Activated naive CD4-positive, alpha-beta T cell treated with anti-CD3 and anti-CD28 coated beads for 36 hours (primary cell): Measurements from ENCODE around the gene CUEDC1. TPM values are rescaled to one million over a fixed set of nuclear protein-coding genes. Genes with fewer than 3 reads are reported as not detected.

ENCODE experiments used
- CTCF ChIA-PET: fragments of 350-600 bp; sonication (Branson Sonifier 250); formaldehyde crosslinking; loops from one replicate; lab custom pipeline; 2021; ENCODE audit warnings: antibody characterized with exemption; lab: Charles Lee
- DNase-seq: peaks from one replicate; pipeline ENCODE4 v3.0.0-alpha.2; 2020
- H3K27ac Mint-ChIP-seq: one replicate; pipeline ENCODE4 v1.8.0; 2021; ENCODE audit warnings: mild to moderate bottlenecking, mixed read lengths
- H3K27me3 Mint-ChIP-seq: one replicate; pipeline ENCODE4 v1.8.0; 2021; ENCODE audit warnings: low read depth, mixed read lengths
- H3K36me3 Mint-ChIP-seq: one replicate; pipeline ENCODE4 v1.8.0; 2021; ENCODE audit warnings: low read depth, mixed read lengths
- H3K4me1 Mint-ChIP-seq: one replicate; pipeline ENCODE4 v1.8.0; 2021; ENCODE audit warnings: low read depth, mixed read lengths
- H3K4me3 Mint-ChIP-seq: one replicate; pipeline ENCODE4 v1.8.0; 2021; ENCODE audit warnings: mild to moderate bottlenecking, moderate library complexity, mixed read lengths
- H3K9me3 Mint-ChIP-seq: one replicate; pipeline ENCODE4 v1.8.0; 2021; ENCODE audit warnings: mixed read lengths
- intact Hi-C: fragments of 100-400 bp; cut with micrococcal nuclease; formaldehyde crosslinking; loops from one replicate; pipeline ENCODE4 v1.15.1; 2023
- total RNA-seq, 2 experiments: library from RNA; stranded (reverse); gene quantifications; one replicate each; pipeline ENCODE4 v1.2.3, GENCODE V29; 2021

Gene CUEDC1
- total RNA-seq, 2 experiments from 2014 or later, result 0.47 to 0.69 TPM

DNA sequence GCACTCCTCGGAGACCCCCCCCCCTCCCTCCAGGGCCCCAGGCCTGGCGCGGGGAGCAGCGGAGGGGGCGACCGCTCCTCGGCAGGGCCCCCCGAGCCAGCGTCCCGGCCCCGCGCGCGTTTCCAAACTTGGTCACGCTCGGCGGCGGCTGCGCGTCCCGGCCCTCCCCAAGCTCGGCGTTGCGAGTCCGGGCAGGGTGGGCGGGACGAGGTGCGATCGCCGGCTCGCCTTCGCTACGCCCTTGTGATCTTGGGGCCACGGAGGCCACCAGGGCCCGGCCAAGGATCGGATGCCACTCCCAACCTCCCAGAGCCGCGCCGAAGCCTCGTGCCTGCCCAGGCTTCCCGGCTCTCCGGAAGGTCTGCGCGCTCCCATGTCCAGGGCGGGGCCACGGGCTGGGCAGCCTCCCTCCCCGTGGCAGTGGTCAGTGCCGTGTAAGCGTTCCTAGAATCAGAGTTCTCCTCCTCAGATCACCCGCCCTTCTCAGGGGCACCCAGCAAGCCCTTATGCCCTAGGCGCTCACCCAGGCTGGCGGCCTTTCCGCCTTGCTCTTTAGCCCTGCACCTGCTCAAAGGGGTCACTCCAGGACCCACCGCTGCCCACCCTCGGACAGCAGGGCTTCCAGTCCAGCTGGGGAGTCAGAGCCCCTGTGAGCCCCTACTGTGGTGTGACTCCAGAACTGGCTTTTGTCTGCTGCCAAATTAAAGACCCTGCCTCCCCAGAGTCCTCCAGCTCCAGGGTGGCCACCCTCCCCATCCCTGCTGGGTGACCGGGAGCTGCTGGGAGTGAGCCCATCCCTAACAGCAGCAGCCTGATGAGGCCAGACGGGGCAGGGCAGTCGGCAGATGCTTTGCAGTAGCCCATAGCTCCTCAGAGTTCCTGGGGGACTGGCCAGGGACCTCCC is 93.2 kb downstream of the CUEDC1 start:
- Mint-ChIP-seq H3K27me3 (peaks cover 7% of the 10 kb centered on the region), H3K27ac (no peak overlapping the region), H3K4me3 (peak overlapping the region; percentile 21), H3K9me3 (no peaks in the 10 kb centered on the region), H3K36me3 (no peaks in the 10 kb centered on the region), H3K4me1 (peaks cover 8% of the 10 kb centered on the region)
- CTCF ChIA-PET, result interaction anchor here (0.6 to 4.8 kb wide), 8 partner anchors 11 to 339 kb away, joined by 3 to 16 read pairs (median 3); no protein-coding TSS in a partner anchor
- intact Hi-C loops, result no loop called here
- no peak for DNase-seq

DNA sequence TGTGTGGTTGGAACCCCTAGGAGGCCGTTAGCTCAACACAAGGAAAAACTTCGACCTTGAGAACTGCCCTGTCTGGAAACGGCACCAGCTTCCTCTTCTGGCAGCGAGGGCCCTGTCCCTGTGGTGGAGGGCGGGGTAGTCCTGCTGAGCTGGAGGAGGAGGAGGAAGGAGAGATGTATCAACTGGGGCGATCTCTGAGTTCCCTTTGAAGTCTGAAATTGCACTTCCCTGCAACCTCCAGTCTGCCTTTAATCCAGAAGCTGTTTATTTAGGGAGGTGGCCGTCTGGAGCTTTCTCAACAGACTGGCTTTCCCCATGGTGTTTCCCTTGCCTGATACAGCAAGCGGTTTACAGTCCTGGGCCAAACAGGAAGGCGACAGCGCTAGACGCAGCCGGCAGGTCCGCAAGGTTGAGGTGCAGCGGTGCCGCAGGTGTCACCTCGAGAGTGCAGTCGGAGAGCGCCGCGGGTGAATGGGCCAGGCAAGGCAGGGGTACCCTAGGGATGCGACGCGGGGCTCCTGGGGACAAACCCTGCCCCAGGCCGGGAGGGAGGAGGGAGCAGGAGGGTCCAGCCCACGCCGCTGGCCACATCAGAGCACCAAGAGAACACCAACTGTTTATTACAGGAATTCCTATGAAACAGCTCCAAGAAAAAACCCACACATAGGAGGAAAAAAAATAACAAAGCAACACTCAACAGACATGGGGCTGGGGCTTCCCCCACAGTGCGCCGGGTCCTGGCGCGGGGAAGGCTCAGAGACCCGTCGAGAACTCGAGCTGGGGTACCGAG is 94.0 kb downstream of the CUEDC1 start:
- CTCF ChIA-PET, result interaction anchor here (0.6 to 5.0 kb wide), 17 partner anchors 8 to 598 kb away, joined by 3 to 46 read pairs (median 13); partner anchors contain the start of gene MRPS23
- Mint-ChIP-seq H3K36me3 (no peaks in the 10 kb centered on the region), H3K9me3 (no peaks in the 10 kb centered on the region), H3K27me3 (peaks cover 7% of the 10 kb centered on the region), H3K4me3 (peak overlapping the region; percentile 65), H3K27ac (no peak overlapping the region), H3K4me1 (peaks cover 8% of the 10 kb centered on the region)
- intact Hi-C loops, result no loop called here
- DNase-seq, result peak; percentile 51

DNA sequence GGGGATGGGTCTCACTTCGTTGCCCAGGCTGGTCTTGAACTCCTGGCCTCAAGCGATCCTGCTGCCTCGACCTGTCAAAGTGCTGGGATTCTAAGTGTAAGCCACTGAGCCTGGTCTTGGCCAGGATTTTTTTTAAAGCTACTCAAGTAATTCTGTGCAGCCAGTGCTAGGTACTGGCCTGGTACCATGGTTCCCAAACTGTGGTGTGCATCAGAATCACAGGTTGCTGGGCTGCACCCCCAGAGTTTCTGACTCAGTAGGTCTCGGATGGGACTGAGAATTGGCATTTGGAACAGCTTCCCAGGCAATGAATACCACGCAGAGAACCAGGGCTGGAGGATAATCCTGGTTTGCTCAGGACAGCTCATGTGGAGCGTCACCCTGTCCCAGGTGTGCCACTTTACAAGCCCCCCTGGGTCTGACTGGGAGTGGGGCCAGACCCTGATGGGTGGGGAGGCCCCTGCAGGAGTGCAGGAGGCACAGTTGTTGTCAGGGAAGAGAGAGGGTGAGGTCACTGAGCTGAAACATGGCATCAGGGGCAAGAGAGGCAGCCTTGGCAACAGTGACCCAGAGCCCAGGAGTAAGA is 94.7 kb downstream of the CUEDC1 start:
- intact Hi-C loops, result no loop called here
- Mint-ChIP-seq H3K36me3 (no peaks in the 10 kb centered on the region), H3K27ac (no peak overlapping the region)

DNA sequence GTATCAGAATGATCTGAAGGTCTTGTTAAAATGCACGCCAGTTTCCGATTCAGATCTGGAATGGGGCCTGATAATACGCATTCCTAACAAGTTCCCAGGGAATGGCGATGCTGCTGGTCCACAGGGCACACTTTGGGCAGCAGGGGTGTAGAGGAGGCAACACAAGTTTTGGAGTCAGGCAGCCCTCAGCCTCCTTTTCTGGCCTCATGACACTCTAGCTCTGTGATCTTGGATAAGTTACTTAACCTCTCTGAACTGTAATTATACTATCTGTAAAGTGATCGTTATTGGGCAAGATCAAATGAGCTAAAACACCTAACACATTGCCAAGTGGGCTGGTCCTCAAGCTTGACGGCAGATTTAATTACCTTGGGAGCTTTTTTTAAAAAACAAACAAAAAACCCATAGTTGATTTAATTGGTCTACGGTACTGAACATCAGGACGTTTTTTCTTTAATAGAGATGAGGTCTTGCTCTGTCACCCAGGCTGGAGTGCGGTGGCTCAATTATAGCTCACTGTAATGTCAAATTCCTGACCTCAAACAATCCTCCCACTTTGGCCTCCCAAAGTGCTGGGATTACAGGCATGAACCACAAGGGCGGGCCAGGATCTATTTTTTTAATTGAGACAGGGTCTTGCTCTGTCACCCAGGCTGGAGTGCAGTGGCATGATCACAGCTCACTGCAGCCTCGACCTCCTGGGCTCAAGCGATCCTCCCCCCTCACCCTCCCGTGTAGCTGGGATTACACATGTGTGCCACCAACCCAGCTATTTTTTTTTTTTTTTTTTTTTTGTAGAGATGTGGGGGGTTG is 95.4 kb downstream of the CUEDC1 start:
- H3K4me1 Mint-ChIP-seq, result peaks cover 8% of the 10 kb centered on the region
- H3K27ac Mint-ChIP-seq, result no peak overlapping the region
- no peaks in the 10 kb centered on the region for H3K36me3 Mint-ChIP-seq
- no peaks in the 10 kb centered on the region for H3K9me3 Mint-ChIP-seq
- H3K27me3 Mint-ChIP-seq, result peaks cover 7% of the 10 kb centered on the region
- intact Hi-C loops, result loop anchor here (2.0 kb wide), 1 partner anchor 313 kb away; no protein-coding TSS in a partner anchor
- CTCF ChIA-PET, result interaction anchor here (0.6 to 5.0 kb wide), 19 partner anchors 9 to 727 kb away, joined by 3 to 46 read pairs (median 13); partner anchors contain the start of gene MRPS23
- no peak overlapping the region for H3K4me3 Mint-ChIP-seq
- DNase-seq, result no peak

More for the DNA sequence above, 94.7 kb downstream of the CUEDC1 start:
- CTCF ChIA-PET, result interaction anchor here (0.7 to 5.0 kb wide), 17 partner anchors 8 to 312 kb away, joined by 3 to 46 read pairs (median 13); partner anchors contain the start of gene MRPS23
- Mint-ChIP-seq H3K27me3 (peaks cover 7% of the 10 kb centered on the region), H3K9me3 (no peaks in the 10 kb centered on the region), H3K4me1 (peaks cover 8% of the 10 kb centered on the region), H3K4me3 (peak overlapping the region; percentile 65)
- no peak for DNase-seq

DNA sequence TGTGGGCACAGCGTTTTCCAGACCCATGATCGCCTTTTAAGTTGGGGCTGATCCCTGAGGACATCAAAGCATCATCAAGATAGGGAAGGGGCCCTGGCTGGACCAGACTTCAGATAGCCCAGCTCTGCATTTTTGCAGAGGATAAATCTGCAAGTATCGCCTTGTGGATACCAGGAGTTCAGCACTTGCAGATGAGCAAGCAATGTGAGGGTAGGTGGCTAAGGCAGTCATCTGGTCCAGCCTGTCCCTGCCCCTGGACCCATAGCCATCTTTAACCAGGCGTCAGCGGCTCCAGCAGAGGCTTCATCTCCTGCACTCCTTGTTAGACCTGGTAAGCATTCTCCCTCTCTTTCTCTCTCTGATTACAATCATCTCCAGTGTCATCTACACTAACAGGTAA is 96.4 kb downstream of the CUEDC1 start:
- Mint-ChIP-seq H3K27me3 (peaks cover 7% of the 10 kb centered on the region), H3K9me3 (no peaks in the 10 kb centered on the region), H3K27ac (no peak overlapping the region), H3K4me1 (peaks cover 8% of the 10 kb centered on the region), H3K36me3 (no peaks in the 10 kb centered on the region), H3K4me3 (no peak overlapping the region)
- CTCF ChIA-PET, result interaction anchor here (0.6 to 5.0 kb wide), 22 partner anchors 9 to 546 kb away, joined by 3 to 46 read pairs (median 4); partner anchors contain the start of gene MRPS23
- no peak for DNase-seq
- intact Hi-C loops, result loop anchor here (1.0 to 2.0 kb wide), 4 partner anchors 136 to 314 kb away; no protein-coding TSS in a partner anchor

DNA sequence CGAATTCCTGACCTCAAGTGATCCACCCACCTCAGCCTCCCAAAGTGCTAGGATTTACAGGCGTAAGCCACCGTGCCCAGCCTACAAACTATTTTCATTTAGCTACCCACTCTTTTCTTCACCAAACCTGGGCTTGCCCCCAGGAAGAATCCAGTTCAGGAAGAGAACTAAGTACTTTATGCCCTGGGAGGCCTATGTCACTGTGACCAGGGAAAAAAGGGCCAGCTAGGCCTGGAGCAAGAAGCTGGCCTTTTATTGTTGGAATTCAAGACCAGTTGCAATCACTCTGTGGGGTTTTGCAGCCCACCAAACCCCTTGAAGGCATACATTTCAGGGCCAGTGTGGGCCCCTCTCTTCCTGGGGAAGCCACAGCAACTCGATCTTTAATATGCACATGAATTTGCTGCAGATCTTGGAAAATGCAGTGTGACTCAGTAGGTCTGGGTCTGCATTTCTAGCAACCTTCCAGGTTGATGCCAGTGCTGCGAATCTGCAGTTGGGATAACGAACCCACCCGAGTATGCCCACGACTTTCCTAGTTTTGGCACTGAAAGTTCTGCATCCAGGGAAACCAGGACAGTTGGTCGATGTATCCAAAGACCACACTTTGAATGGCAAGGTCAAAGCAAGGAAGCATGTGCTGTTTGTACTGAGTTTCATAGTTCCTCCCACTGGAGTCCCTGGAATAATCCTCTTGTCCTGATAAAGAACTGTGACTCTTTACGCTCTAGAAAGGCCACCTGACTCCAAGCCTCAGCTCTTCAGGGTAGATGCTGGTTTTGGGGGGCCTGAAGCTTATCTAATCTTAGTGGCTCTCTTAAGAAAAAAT is 98.2 kb downstream of the CUEDC1 start:
- H3K4me3 Mint-ChIP-seq, result no peak overlapping the region
- H3K4me1 Mint-ChIP-seq, result peaks cover 8% of the 10 kb centered on the region
- H3K27me3 Mint-ChIP-seq, result peaks cover 7% of the 10 kb centered on the region
- DNase-seq, result no peak
- intact Hi-C loops, result no loop called here
- CTCF ChIA-PET, result interaction anchor here (0.6 to 5.0 kb wide), 14 partner anchors 7 to 316 kb away, joined by 3 to 46 read pairs (median 17); partner anchors contain the start of gene MRPS23
- no peaks in the 10 kb centered on the region for H3K9me3 Mint-ChIP-seq
- H3K27ac Mint-ChIP-seq, result no peak overlapping the region
- no peaks in the 10 kb centered on the region for H3K36me3 Mint-ChIP-seq

DNA sequence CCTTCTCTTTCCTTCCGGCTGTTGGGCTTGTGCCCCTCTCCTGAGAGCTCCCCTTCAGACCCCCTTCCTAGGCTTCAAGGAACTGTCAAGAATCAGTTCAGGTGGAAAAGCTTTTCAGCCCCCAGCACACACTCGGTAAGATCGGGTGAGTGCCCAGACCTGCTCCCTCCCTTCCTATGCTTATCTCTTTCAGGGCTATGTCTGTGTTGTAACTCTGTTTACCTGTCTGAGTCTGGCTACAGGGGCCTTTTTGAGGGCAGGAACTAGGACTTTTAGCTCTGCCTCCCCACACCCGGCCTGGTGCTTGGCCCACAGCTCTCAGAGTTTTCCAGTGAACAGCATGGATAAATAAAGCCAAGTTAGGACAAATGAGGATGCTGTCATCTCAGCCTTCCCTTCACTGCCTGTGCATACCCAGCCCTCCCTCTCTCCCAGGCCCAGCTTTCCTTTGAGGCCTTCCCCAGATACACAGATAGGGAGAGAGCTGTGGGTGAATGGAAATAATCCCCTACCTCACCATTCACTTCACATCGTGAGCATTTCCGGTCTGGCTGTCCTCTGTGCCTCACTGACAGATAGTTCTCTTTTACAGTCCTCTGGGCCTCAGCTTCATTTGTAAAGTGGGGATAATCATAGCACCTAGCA is 99.7 kb downstream of the CUEDC1 start:
- no peak for DNase-seq
- no peaks in the 10 kb centered on the region for H3K36me3 Mint-ChIP-seq

DNA sequence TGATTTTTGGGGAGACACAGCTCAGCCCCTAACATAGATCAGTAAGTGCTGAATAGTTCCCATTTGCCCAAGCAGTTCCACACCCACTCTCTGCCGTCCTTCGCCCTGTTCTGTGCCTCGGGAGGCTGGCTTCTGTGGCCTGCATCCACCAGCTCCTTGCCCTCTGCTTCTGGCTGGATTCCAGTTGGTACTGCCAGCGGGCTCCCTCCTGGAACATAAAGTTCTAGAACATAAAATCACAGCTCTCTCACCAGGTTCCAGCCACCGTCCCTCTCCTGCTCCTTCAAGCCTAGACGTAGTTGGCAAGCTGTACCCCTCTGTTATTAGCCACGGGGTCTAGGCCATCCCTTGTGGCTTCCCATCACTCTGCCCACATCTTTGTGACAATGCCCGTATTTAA is 101.5 kb downstream of the CUEDC1 start:
- Mint-ChIP-seq H3K27ac (no peak overlapping the region), H3K36me3 (peaks cover 4% of the 10 kb centered on the region), H3K27me3 (no peaks in the 10 kb centered on the region), H3K9me3 (no peaks in the 10 kb centered on the region), H3K4me1 (peaks cover 17% of the 10 kb centered on the region), H3K4me3 (no peak overlapping the region)
- intact Hi-C loops, result no loop called here
- CTCF ChIA-PET, result interaction anchor here (0.8 to 1.5 kb wide), 2 partner anchors 20 to 26 kb away, joined by 3 to 4 read pairs; no protein-coding TSS in a partner anchor
- DNase-seq, result no peak

More for the DNA sequence above, 99.7 kb downstream of the CUEDC1 start:
- H3K9me3 Mint-ChIP-seq, result no peaks in the 10 kb centered on the region
- CTCF ChIA-PET, result interaction anchor here (1.0 to 4.3 kb wide), 7 partner anchors 23 to 257 kb away, joined by 3 to 28 read pairs (median 4); no protein-coding TSS in a partner anchor
- H3K27ac Mint-ChIP-seq, result no peak overlapping the region
- peaks cover 11% of the 10 kb centered on the region for H3K4me1 Mint-ChIP-seq
- H3K4me3 Mint-ChIP-seq, result no peak overlapping the region
- H3K27me3 Mint-ChIP-seq, result no peaks in the 10 kb centered on the region
- intact Hi-C loops, result no loop called here

DNA sequence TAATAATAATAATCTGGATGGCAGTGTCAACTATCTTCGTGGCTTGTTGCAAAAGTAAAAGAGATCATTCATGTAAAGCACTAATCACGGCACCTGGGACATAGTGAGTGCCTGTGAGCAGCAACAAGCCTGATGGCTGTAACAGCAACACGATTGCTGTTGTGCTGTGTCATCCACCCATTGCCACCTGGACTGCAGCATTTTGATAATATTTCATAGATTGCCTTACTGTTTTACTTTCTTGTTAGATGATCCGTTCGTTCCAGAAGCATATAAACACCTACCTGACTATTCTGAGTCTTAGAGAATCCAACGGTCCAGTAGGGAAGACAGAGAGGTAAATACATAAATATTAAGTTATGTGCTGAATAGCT is 102.3 kb downstream of the CUEDC1 start:
- Mint-ChIP-seq H3K27me3 (no peaks in the 10 kb centered on the region), H3K9me3 (no peaks in the 10 kb centered on the region), H3K4me1 (peaks cover 24% of the 10 kb centered on the region), H3K4me3 (no peak overlapping the region), H3K27ac (no peak overlapping the region), H3K36me3 (peaks cover 6% of the 10 kb centered on the region)
- intact Hi-C loops, result no loop called here
- CTCF ChIA-PET, result interaction anchor here (1.5 to 6.5 kb wide), 2 partner anchors 6 to 20 kb away, joined by 4 to 35 read pairs; no protein-coding TSS in a partner anchor
- no peak for DNase-seq
